Measurements from ENCODE around the gene SCYGR8. TPM values are rescaled to one million over a fixed set of nuclear protein-coding genes. Genes with fewer than 3 reads are reported as not detected.

Gene SCYGR8
- total RNA-seq, 2 experiments from 2014 or later, result not detected

GRCh38 chr2:227782804-227783203 lies 37.1 kb downstream of the SCYGR8 start:
- Histone ChIP-seq H3K9me2 (ENCODE audit: insufficient read depth, low read length) (no peaks in the 10 kb centered on the region), H3K36me3 (ENCODE audit: insufficient read depth, low read length) (no peaks in the 10 kb centered on the region), H4K20me1 (ENCODE audit: insufficient read depth, low read length) (no peaks in the 10 kb centered on the region), H3K9me3 (ENCODE audit: low read length) (no peaks in the 10 kb centered on the region), H3K4me3 (ENCODE audit: low read depth, low read length, poor library complexity, severe bottlenecking) (no peak overlapping the region), H3K79me2 (ENCODE audit: insufficient read depth, low read depth, low read length) (no peaks in the 10 kb centered on the region), H3K4me1 (ENCODE audit: insufficient read depth, low read length, poor library complexity, severe bottlenecking) (no peaks in the 10 kb centered on the region), H2AFZ (ENCODE audit: low read length) (no peak overlapping the region), H3K4me2 (ENCODE audit: low read length) (no peak overlapping the region), H3K27ac (ENCODE audit: low read depth, low read length, poor library complexity, severe bottlenecking) (no peak overlapping the region)
- CTCF ChIA-PET (ENCODE audit: unreplicated experiment), result no interaction called here
- BruUV-seq (replicated peaks), result no TSS peak
- TF ChIP-seq EZH2phosphoT487 (IDR thresholded peaks at IDR 0.05; ENCODE audit: borderline replicate concordance, low read depth, low read length) (no peak), CTCF (conservative IDR thresholded peaks at IDR 0.05; ENCODE audit: low read length) (no peak)
- DNase-seq (ENCODE audit: low spot score), result no peak
- POLR2A ChIA-PET, result no interaction called here
- intact Hi-C loops (cut with micrococcal nuclease; ENCODE audit: unreplicated experiment), result no loop called here

- Histone ChIP-seq H3K36me3 (ENCODE audit: insufficient read depth, low read length) (no peaks in the 10 kb centered on the region), H3K4me3 (ENCODE audit: low read depth, low read length, poor library complexity, severe bottlenecking) (no peak overlapping the region), H4K20me1 (ENCODE audit: insufficient read depth, low read length) (no peaks in the 10 kb centered on the region), H2AFZ (ENCODE audit: low read length) (no peak overlapping the region), H3K9me2 (ENCODE audit: insufficient read depth, low read length) (no peaks in the 10 kb centered on the region), H3K4me2 (ENCODE audit: low read length) (no peak overlapping the region), H3K27ac (ENCODE audit: low read depth, low read length, poor library complexity, severe bottlenecking) (no peak overlapping the region), H3K9me3 (ENCODE audit: low read length) (no peaks in the 10 kb centered on the region), H3K4me1 (ENCODE audit: insufficient read depth, low read length, poor library complexity, severe bottlenecking) (no peaks in the 10 kb centered on the region), H3K79me2 (ENCODE audit: insufficient read depth, low read depth, low read length) (no peaks in the 10 kb centered on the region)
- ChIA-PET CTCF (ENCODE audit: unreplicated experiment) (no interaction called here), POLR2A (no interaction called here)
- DNase-seq (ENCODE audit: low spot score), result no peak
- intact Hi-C loops (cut with micrococcal nuclease; ENCODE audit: unreplicated experiment), result no loop called here
- BruUV-seq (replicated peaks), result no TSS peak
- TF ChIP-seq CTCF (conservative IDR thresholded peaks at IDR 0.05; ENCODE audit: low read length) (no peak), EZH2phosphoT487 (IDR thresholded peaks at IDR 0.05; ENCODE audit: borderline replicate concordance, low read depth, low read length) (no peak)
Observed at GRCh38 chr2:227783404-227784138, 37.9 kb downstream of the SCYGR8 start.

- Histone ChIP-seq H3K36me3 (ENCODE audit: insufficient read depth, low read length) (no peaks in the 10 kb centered on the region), H3K9me2 (ENCODE audit: insufficient read depth, low read length) (no peaks in the 10 kb centered on the region), H2AFZ (ENCODE audit: low read length) (no peak overlapping the region), H3K4me2 (ENCODE audit: low read length) (no peak overlapping the region), H3K27ac (ENCODE audit: low read depth, low read length, poor library complexity, severe bottlenecking) (no peak overlapping the region), H3K9me3 (ENCODE audit: low read length) (no peaks in the 10 kb centered on the region), H3K4me1 (ENCODE audit: insufficient read depth, low read length, poor library complexity, severe bottlenecking) (no peaks in the 10 kb centered on the region), H3K4me3 (ENCODE audit: low read depth, low read length, poor library complexity, severe bottlenecking) (no peak overlapping the region), H4K20me1 (ENCODE audit: insufficient read depth, low read length) (no peaks in the 10 kb centered on the region), H3K79me2 (ENCODE audit: insufficient read depth, low read depth, low read length) (no peaks in the 10 kb centered on the region)
- CTCF ChIA-PET (ENCODE audit: unreplicated experiment), result no interaction called here
- BruUV-seq (replicated peaks), result no TSS peak
- POLR2A ChIA-PET, result no interaction called here
- TF ChIP-seq CTCF (conservative IDR thresholded peaks at IDR 0.05; ENCODE audit: low read length), result no peak
- no peak for TF ChIP-seq EZH2phosphoT487 (IDR thresholded peaks at IDR 0.05; ENCODE audit: borderline replicate concordance, low read depth, low read length)
- intact Hi-C loops (cut with micrococcal nuclease; ENCODE audit: unreplicated experiment), result no loop called here
- no peak for DNase-seq (ENCODE audit: low spot score)
Observed at GRCh38 chr2:227785293-227785692, 39.6 kb downstream of the SCYGR8 start.

Measured in OCI-LY7 (cell line).